Spinal cord (tissue), 10 donors: Measurements from ENCODE around the gene MACROD2. TPM values are rescaled to one million over a fixed set of nuclear protein-coding genes. Genes with fewer than 3 reads are reported as not detected.

ENCODE experiments used
- DNase-seq, 6 donors: peaks; one replicate each; pipeline versions ENCODE4 v3.0.0 to v3.0.0-alpha.2; 2013 to 2015; ENCODE audit warnings: low spot score in 6 of 6, low read depth in 4 of 6
- H3K27ac ChIP-seq: one replicate; pipeline ENCODE4 v1.5.1; 2013; ENCODE audit warnings: low read depth, low read length, control low read depth
- H3K27me3 ChIP-seq: one replicate; pipeline ENCODE4 v1.6.1; 2013; ENCODE audit warnings: low read length; ENCODE audit not compliant: control insufficient read depth, insufficient read depth
- H3K36me3 ChIP-seq: one replicate; pipeline ENCODE4 v1.6.1; 2013; ENCODE audit warnings: low read length; ENCODE audit not compliant: control insufficient read depth, insufficient read depth
- H3K4me1 ChIP-seq: one replicate; pipeline ENCODE4 v1.6.1; 2013; ENCODE audit warnings: low read length; ENCODE audit not compliant: control insufficient read depth, insufficient read depth
- H3K4me3 ChIP-seq: one replicate; pipeline ENCODE4 v1.5.1; 2013; ENCODE audit warnings: low read depth, low read length, control low read depth
- H3K9me3 ChIP-seq: one replicate; pipeline ENCODE4 v1.6.1; 2013; ENCODE audit warnings: low read length; ENCODE audit not compliant: control insufficient read depth, insufficient read depth
- WGBS: methylation state at CpG from one replicate; pipeline ENCODE4 v1.1.5; 2013; ENCODE audit warnings: missing lambda C conversion rate; ENCODE audit not compliant: insufficient coverage; 5-methylcytosine and 5-hydroxymethylcytosine counted together
- polyA plus RNA-seq, 2 donors: library from polyadenylated mRNA; unstranded; fragments of 120-200 nt; gene quantifications; one replicate each; pipeline ENCODE4 v1.2.1, GENCODE V29; 2013; ENCODE audit not compliant: insufficient read length in 2 of 2
- total RNA-seq, 2 donors: library from RNA; depleted of rRNA in 1 of 2; stranded (reverse); fragments of 120-200 nt in 1 of 2; fragments of >200 nt in 1 of 2; gene quantifications; one replicate each; pipeline versions ENCODE4 v1.2.3 to v1.2.4, GENCODE V29; 2013 to 2014
- donor health status: healthy.

Gene MACROD2
- total and polyA plus RNA-seq, 4 donors, result 16.2 to 34.0 (median 23.6) TPM

DNA sequence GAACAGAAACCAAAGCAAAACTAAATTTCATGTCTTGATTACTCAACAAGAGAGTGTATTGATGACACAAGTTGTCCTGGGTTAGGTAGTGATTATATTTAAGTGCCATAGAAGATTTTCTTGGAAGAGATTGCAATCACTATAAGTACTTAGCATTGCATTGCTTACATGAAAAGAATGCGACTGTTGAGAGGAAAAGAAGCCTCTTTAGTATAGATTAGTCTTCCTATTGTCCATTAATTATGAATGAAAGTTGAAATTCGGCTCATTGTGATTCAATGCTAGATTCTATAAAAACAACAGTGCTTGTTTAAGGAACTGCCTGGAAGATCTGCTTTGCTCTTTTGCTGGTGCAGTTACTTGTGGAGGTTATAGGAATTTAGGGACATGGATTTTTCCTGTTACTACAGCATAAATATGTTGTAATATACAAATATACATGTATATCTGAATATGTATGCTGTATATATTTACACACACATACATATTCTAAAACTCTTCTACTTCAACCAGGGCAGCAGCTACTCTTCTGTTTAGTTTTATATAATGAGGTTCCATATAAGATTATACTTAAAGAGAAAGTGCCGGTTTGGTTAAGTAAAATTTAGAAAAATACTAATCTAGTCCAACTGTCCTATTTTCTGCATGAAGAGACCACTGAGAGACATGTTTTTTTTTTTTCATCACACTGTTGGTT lies 1781.6 kb downstream of the MACROD2 start:
- Histone ChIP-seq H3K27me3 (no peaks in the 10 kb centered on the region), H3K9me3 (no peaks in the 10 kb centered on the region), H3K36me3 (no peaks in the 10 kb centered on the region), H3K27ac (no peak overlapping the region), H3K4me1 (no peaks in the 10 kb centered on the region), H3K4me3 (no peak overlapping the region)
- no peak for DNase-seq
- 83% methylated on average over 1 of the region's 3 CpGs for WGBS

DNA sequence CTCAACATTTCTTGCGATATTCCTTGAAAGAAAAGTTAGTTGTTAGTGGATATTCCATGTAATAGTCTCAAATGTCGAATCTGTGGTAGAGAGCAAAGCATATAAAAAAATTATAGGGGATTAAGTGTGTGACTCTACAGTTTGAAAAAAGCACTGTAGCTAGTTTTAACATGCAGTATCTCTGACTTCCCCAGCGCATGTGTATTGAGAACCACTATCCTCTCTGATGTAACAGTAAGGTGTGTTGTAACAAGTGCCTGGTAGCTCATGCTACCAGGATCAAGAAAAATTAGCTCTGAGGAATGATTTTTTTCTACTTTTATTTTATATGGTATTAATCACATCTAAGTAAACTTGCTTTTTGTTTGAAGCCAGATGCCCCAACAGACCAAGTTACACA lies 1788.7 kb downstream of the MACROD2 start:
- H3K9me3 ChIP-seq, result no peaks in the 10 kb centered on the region
- DNase-seq, result no peak
- H3K27me3 ChIP-seq, result no peaks in the 10 kb centered on the region
- H3K27ac ChIP-seq, result no peak overlapping the region
- no peaks in the 10 kb centered on the region for H3K36me3 ChIP-seq
- H3K4me3 ChIP-seq, result no peak overlapping the region
- WGBS, result no CpG with 5 or more reads among the region's 3 CpGs
- no peaks in the 10 kb centered on the region for H3K4me1 ChIP-seq

DNA sequence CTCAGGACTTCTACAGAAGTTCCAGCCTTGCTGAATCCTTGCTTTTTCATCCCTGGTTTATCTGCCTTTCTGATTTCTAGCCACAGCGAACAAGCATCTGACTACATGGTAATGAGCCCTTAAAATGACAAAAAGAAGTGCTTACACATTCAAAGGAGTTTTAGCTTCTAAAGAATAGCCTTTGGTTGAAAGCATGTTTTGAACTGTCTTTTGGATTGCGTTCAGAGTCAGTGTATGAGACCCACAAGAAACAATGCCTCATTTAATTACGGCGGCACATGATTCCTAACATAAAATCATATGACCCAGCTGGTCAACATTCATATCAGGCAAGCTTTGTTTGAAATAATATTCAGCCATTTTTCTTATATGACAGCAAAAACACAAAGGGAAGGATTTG lies 1793.8 kb downstream of the MACROD2 start:
- DNase-seq, result peak in 2 of 6 donors; percentile 55 to 68
- peak overlapping the region; percentile 78 for H3K27ac ChIP-seq
- H3K27me3 ChIP-seq, result no peaks in the 10 kb centered on the region
- WGBS, result no CpG with 5 or more reads among the region's 4 CpGs
- H3K9me3 ChIP-seq, result no peaks in the 10 kb centered on the region
- no peaks in the 10 kb centered on the region for H3K4me1 ChIP-seq
- no peaks in the 10 kb centered on the region for H3K36me3 ChIP-seq
- no peak overlapping the region for H3K4me3 ChIP-seq

DNA sequence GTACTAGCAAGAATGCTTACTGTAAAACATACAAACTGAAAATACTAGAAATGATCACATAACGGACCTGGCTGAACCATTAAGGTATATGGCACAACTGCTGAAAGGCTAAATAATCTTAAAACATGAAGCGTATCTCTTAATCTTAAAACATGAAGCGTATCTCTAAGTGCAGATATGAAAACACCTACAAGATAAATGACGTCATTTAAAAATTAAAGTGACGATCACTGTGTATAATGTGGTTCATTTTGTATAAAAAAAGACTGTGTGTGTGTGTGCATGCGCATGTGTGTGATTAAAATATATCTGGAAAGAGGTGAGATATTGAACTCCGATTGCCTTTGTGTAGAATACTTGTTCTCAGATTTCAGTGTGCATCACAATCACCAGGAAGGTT lies 1797.5 kb downstream of the MACROD2 start:
- no peaks in the 10 kb centered on the region for H3K36me3 ChIP-seq

DNA sequence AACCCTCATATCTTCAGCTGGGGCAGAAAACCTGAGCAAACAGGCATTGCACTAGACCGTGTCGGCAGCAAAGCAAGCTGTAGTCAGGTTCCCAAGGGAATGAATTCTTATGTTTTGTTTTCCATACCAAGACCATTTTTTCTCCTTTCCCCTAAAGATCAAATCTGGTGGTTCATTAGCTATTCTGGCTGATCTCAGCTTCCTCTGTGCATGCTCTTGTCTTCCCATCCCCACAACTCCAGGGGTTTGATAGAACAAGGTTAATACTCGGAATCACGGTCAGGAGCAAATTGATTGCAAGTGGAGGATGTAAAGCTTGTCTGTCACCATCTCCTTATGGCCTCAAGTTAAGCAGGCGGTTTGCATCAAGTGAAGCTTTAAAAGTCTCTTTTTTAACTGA lies 1799.1 kb downstream of the MACROD2 start:
- Histone ChIP-seq H3K27me3 (no peaks in the 10 kb centered on the region), H3K9me3 (no peaks in the 10 kb centered on the region), H3K4me1 (no peaks in the 10 kb centered on the region), H3K36me3 (no peaks in the 10 kb centered on the region), H3K4me3 (no peak overlapping the region), H3K27ac (no peak overlapping the region)
- WGBS, result 40% methylated on average over 2 of the region's 5 CpGs
- peak in 1 of 6 donors; percentile 39 for DNase-seq

More for the DNA sequence above, 1797.5 kb downstream of the MACROD2 start:
- no peak overlapping the region for H3K4me3 ChIP-seq
- H3K4me1 ChIP-seq, result no peaks in the 10 kb centered on the region
- H3K27me3 ChIP-seq, result no peaks in the 10 kb centered on the region
- DNase-seq, result no peak
- 96% methylated on average over 3 of the region's 7 CpGs for WGBS
- no peak overlapping the region for H3K27ac ChIP-seq
- no peaks in the 10 kb centered on the region for H3K9me3 ChIP-seq

DNA sequence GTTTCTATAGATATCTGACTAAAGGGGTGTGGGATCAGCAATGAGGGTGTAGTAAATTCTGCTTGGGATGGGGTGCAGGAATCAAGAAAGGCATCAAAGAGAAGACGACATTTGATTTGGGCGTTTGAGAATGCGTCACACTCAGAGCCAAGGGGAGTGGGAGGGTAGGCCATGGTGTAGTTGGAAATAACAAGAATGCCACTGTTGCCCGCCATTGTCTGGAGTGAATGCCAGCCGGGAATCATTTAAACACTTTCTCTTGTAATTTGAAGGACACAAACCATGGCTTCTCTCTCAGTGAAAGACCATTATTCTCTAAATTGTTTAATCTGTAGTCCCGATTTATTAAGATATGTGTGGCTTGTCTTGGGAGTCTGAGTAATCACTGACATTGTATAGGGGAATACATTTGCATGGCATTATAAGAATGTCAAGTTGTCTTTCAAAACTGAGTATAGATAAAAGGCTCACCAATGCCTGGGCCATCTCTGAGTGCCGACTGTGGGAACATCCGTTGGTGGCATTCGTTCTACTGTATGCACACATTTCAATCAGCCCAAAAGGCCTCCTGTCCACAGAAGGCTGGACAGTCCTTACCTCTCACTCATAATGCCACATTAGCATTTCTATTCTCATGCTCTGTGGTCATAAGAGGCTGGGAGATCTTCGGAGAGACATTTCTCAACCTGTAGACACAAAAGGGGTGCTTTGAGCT lies 1800.1 kb downstream of the MACROD2 start:
- no peaks in the 10 kb centered on the region for H3K27me3 ChIP-seq
- no peak for DNase-seq
- no peak overlapping the region for H3K4me3 ChIP-seq
- no peaks in the 10 kb centered on the region for H3K36me3 ChIP-seq
- 61% methylated on average over 7 of the region's 10 CpGs for WGBS
- no peak overlapping the region for H3K27ac ChIP-seq
- H3K9me3 ChIP-seq, result no peaks in the 10 kb centered on the region
- H3K4me1 ChIP-seq, result no peaks in the 10 kb centered on the region

DNA sequence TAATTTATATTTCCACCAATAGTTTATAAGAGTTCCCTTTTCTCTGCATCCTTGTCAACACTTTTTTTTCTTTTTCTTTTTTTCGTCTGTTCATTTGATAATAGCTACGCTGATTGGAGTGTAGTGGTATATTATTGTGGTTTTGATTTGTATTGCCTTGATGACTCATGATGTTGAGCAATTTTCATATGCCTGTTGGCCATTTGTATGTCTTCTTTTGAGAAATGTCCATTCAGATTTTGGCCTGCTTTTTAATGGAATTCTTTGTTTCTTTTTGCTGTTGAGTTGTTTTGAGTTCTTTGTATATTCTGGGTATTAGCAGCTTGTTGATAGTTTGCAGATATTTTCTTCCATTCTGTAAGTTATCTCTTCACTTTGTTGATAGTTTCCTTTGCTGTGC lies 1804.6 kb downstream of the MACROD2 start:
- no peak overlapping the region for H3K4me3 ChIP-seq
- H3K4me1 ChIP-seq, result no peaks in the 10 kb centered on the region
- H3K27me3 ChIP-seq, result no peaks in the 10 kb centered on the region
- H3K9me3 ChIP-seq, result no peaks in the 10 kb centered on the region
- no CpG with 5 or more reads among the region's 2 CpGs for WGBS
- no peak for DNase-seq
- H3K27ac ChIP-seq, result no peak overlapping the region
- H3K36me3 ChIP-seq, result no peaks in the 10 kb centered on the region

DNA sequence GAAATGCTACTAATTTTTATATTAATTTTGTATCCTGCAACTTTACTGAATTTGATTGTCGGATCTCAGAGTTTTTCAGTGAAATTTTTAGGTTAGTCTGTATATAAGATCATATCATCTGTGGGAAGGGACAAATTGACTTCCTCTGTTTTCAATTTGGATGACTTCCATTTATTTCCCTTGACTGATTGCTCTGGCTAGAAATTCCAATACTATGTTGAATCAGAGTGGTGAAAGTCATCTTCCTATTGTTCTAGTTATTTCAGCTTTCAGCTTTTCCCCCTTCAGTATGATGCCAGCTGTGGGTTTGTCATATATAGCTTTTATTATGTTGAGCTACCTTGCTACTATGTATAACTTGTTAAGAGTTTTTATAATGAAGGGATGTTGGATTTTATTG lies 1806.7 kb downstream of the MACROD2 start:
- no CpG with 5 or more reads among the region's 1 CpG for WGBS
- H3K27ac ChIP-seq, result no peak overlapping the region
- DNase-seq, result no peak
- no peaks in the 10 kb centered on the region for H3K27me3 ChIP-seq
- no peaks in the 10 kb centered on the region for H3K4me1 ChIP-seq
- no peaks in the 10 kb centered on the region for H3K36me3 ChIP-seq
- no peaks in the 10 kb centered on the region for H3K9me3 ChIP-seq
- H3K4me3 ChIP-seq, result no peak overlapping the region

DNA sequence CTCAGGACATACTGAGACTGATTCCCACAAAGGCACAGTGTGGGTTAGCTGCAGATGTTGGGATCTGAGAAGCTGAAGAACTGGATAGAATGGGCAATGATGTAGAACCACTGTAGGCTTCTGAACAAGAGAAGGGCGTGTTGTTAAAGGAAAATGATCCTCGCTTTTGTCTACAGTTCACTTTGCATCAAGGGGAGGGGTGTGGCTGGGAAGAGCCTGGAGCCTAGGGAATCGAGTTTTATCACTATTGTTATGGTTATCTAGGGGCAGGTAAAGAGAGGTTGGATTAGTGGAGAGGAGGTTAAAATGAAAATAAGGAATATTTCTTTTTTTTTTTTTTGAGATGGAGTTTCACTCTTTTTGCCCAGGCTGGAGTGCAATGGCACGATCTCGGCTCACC lies 1809.8 kb downstream of the MACROD2 start:
- H3K27ac ChIP-seq, result no peak overlapping the region
- H3K4me3 ChIP-seq, result no peak overlapping the region
- no peak for DNase-seq
- no peaks in the 10 kb centered on the region for H3K27me3 ChIP-seq
- no peaks in the 10 kb centered on the region for H3K36me3 ChIP-seq
- 89% methylated on average over 3 of the region's 5 CpGs for WGBS
- H3K4me1 ChIP-seq, result no peaks in the 10 kb centered on the region
- no peaks in the 10 kb centered on the region for H3K9me3 ChIP-seq

DNA sequence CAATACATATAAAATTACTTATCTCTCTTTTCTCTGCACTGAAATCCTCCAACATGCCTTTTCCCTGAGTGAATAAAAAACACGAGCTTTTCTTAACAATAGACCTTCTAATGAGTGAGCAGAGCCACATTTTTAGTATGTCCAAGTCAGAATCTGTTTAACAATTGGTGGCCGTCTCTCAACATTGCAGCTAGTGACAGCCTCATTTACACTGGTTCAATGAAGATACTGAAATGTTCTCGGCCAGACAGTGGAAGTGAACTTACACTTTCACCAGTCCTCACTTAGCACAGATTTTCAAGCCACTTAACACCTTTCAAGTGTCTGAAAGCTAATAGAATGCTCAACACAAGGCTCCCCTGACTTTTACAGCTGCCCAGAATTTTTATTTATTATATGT lies 1810.8 kb downstream of the MACROD2 start:
- H3K4me3 ChIP-seq, result no peak overlapping the region
- H3K4me1 ChIP-seq, result no peaks in the 10 kb centered on the region
- H3K9me3 ChIP-seq, result no peaks in the 10 kb centered on the region
- H3K36me3 ChIP-seq, result no peaks in the 10 kb centered on the region
- no peak overlapping the region for H3K27ac ChIP-seq
- WGBS, result 57% methylated on average over 1 of the region's 3 CpGs
- no peaks in the 10 kb centered on the region for H3K27me3 ChIP-seq
- DNase-seq, result peak in 2 of 6 donors; percentile 17 to 19
